HG03066 (cell line): ENCODE results near the gene WASHC4.

Source experiments
- ATAC-seq: cut with Tn5 transposase; IDR thresholded peaks from one replicate; pipeline ENCODE4 v1.9.1; 2021; ENCODE audit warnings: low read depth; ENCODE audit not compliant: unreplicated experiment

WASHC4 gene

GRCh38 chr12:105107494-105108371 is at the start of gene WASHC4:
Gene WASHC4, plus strand, starts transcription at chr12:105107731. Its CDS starts 70 bp downstream, at chr12:105107801.
- ATAC-seq: peak; percentile 87

- no peak for ATAC-seq
Observed at GRCh38 chr12:105060715-105061378, 46.7 kb upstream of the WASHC4 start.

GRCh38 chr12:105064564-105065178 is 42.9 kb upstream of the WASHC4 start:
- ATAC-seq: no peak

GRCh38 chr12:105067511-105068031 is 40.0 kb upstream of the WASHC4 start:
- ATAC-seq: no peak

GRCh38 chr12:105069936-105070702 is 37.4 kb upstream of the WASHC4 start:
- ATAC-seq: no peak

- ATAC-seq: no peak
Observed at GRCh38 chr12:105071981-105072380, 35.5 kb upstream of the WASHC4 start.

GRCh38 chr12:105072888-105073488 is 34.5 kb upstream of the WASHC4 start:
- no peak for ATAC-seq

GRCh38 chr12:105076098-105076497 is 31.4 kb upstream of the WASHC4 start:
- ATAC-seq: no peak

- no peak for ATAC-seq
Observed at GRCh38 chr12:105076913-105077312, 30.6 kb upstream of the WASHC4 start.

GRCh38 chr12:105077435-105077834 is 30.1 kb upstream of the WASHC4 start:
- ATAC-seq: no peak

- ATAC-seq: no peak
Observed at GRCh38 chr12:105078712-105079570, 28.6 kb upstream of the WASHC4 start.

GRCh38 chr12:105083031-105083430 is 24.5 kb upstream of the WASHC4 start:
- no peak for ATAC-seq

- ATAC-seq: peak; percentile 39
Observed at GRCh38 chr12:105083551-105084105, 23.9 kb upstream of the WASHC4 start.

GRCh38 chr12:105084251-105085250 is 23.0 kb upstream of the WASHC4 start, which contains the start of gene ALDH1L2:
Gene ALDH1L2, minus strand, starts transcription at chr12:105084458. Its CDS starts 22 bp downstream, at chr12:105084436.
- ATAC-seq: peak; percentile 71

- no peak for ATAC-seq
Observed at GRCh38 chr12:105085501-105085900, 22.0 kb upstream of the WASHC4 start.

- ATAC-seq: no peak
Observed at GRCh38 chr12:105089817-105090216, 17.7 kb upstream of the WASHC4 start.

- ATAC-seq: no peak
Observed at GRCh38 chr12:105090361-105090760, 17.2 kb upstream of the WASHC4 start.
